HG02938 (cell line): ENCODE data around the gene GPAT3.
A peak's percentile ranks its signal among the peaks of the same experiment; 100 is the strongest.
"Not testable (repeated sequence)": the region's sequence is repeated elsewhere in the genome, so short reads cannot be mapped to it uniquely, and the experiment has no call there.

Experiments used
- ATAC-seq: cut with Tn5 transposase; IDR thresholded peaks from one replicate; pipeline ENCODE4 v1.9.1; 2021; ENCODE audit warnings: mild to moderate bottlenecking, moderate library complexity; ENCODE audit not compliant: unreplicated experiment

GPAT3 gene

GRCh38 chr4:83535520-83536361, at the start of gene GPAT3:
Gene GPAT3 (plus strand): TSS chr4:83536108. CDS start chr4:83536623, 515 bp downstream.
- peak; percentile 73 for ATAC-seq

- ATAC-seq, result no peak
Observed at GRCh38 chr4:83486457-83487129, 49.3 kb upstream of the GPAT3 start.

- no peak for ATAC-seq
Observed at GRCh38 chr4:83489711-83490326, 46.1 kb upstream of the GPAT3 start.

DNA sequence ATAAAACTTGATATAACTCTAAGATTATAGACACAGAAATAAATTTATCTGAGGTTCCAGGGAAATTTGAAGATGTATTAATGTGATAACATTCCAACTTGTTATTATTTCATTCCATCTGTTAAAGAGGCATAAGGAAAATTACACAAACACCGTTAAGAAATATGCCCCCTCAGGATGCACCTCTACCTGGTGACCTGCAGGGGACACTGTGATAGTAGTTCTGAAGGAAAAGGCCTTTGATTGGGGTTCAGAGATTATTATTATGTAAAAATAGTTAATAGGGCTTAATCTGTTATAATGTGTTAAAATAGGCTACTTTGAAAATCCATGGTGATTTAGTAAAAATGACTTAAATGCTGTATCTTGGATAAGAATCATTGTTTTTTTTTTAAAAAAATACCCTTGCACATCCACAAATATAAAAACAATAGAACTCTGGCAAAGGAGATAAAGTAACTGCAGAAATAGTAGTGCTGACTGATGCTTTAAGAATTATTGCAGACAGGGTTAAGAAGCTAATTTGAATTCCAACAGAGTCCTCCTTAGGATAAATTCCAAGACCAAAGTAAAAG, 44.9 kb upstream of the GPAT3 start:
- peak; percentile 67 for ATAC-seq

GRCh38 chr4:83496085-83496917, 39.6 kb upstream of the GPAT3 start:
- ATAC-seq, result not testable (repeated sequence)

GRCh38 chr4:83498187-83498586, 37.7 kb upstream of the GPAT3 start:
- no peak for ATAC-seq

DNA sequence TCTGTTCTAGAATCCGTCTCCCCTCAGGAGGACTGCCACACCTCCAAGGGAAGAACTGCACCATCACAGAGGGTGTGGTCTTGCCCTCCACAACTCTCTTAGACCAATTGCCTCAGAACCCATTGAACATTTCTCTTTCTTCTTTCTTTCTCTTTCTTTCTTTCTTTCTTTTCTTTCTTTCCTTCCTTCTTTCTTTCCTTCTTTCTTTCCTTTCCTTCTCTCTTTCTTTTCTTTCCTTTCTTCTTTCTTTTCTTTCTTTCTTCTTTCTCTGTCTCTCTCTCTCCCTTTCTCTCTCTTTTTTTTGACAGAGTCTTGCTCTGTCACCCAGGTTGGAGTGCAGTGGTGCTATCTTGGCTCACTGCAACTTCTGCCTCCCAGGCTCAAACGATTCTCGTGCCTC, 34.2 kb upstream of the GPAT3 start:
- not testable (repeated sequence) for ATAC-seq

GRCh38 chr4:83503974-83504373, 31.9 kb upstream of the GPAT3 start:
- no peak for ATAC-seq

GRCh38 chr4:83504503-83504902, 31.4 kb upstream of the GPAT3 start:
- no peak for ATAC-seq

DNA sequence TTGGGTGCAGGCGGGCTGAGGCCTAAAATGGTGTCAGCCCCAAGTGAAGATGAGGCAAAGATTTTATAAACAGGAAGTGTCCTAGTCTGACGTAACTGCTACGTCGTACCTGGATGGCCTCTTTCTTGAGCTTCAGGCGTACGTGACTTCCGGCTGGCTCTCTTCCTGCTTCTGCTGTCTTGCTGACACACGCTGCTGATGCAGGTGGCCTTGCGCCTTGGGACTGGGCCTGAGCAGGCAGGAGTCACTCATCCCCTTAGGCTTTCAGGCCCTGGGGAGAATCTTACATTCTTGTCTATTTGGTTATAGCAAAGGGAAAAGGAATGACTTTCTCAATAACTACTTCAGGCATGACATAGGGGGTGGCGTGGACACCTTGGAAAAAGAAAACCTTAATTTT, 30.9 kb upstream of the GPAT3 start:
- no peak for ATAC-seq

DNA sequence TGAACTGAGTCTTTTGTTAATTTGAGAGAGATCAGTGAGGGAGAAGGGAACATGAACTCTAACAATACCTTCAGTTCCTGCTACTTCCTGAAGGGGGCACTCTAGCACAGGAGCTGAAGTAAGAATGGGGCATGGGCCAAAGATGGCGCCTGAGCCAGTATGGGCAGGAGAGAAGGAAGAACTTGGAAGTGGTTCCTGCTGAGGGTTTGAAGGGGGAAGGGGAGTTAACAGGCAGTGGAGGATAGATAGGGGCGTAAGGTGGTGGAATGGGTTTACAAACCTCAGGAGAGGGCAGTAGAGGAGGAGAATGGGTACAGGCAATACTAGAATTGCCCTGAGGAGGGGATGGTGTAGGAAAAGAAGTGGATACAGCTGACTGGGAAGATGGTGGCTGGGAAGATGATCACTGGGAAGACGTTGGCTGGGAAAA, 26.7 kb upstream of the GPAT3 start:
- not testable (repeated sequence) for ATAC-seq

DNA sequence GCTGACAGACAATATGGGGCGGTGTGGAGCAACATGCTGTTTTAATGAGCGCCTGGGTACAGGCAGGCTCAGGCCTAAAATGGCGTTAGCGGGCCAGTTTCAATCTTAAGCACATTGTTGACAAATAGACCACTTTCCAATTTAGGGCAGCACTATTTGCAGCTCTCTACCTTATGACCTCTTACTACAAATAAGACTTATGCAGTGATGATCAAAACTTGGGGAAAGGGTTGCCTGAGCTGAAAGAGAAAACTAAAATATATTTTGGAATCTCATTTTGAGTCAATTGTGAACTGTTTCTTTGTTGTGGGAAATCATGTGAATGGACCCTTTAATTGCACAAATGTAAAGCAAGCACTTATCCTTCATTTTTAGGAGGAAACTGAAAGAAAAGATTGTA, 25.5 kb upstream of the GPAT3 start:
- no peak for ATAC-seq

DNA sequence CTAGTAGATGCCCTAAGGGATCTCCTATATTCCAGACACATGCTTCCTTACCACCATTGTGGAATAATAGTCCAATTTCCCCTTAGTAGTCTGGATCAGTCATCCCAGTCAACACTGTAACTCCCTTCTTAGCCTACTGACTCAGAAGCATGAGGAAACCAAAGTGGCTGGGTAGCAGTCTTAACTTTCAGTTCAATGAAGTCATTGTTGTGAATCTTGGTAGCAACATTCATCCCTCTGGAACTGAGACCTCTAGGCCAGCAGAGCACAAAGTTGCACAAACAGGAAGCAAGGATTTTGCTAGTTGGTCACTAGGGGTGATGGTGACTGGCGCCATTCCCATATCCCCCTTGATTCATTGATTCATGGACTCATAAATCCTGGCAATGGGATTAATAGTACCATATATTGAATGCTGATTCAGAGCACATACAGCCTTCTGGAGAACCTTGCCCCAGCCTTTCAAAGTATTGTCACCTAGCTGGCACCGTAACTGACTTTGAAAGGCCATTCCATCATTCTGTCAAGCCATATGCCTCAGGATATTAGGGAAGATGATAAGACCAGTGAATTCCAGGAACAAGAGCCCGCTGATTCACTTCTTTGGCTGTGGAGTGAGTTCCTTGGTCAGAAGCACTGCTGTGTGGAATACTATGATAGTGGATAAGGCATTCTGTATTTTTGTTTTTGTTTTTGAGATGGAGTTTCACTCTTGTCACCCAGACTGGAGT, 19.7 kb upstream of the GPAT3 start:
- ATAC-seq, result no peak

- ATAC-seq, result no peak
Observed at GRCh38 chr4:83522239-83522638, 13.7 kb upstream of the GPAT3 start.

GRCh38 chr4:83527671-83528070, 8.2 kb upstream of the GPAT3 start:
- no peak for ATAC-seq

- no peak for ATAC-seq
Observed at GRCh38 chr4:83536362-83537272, 709 bp downstream of the GPAT3 start.

- no peak for ATAC-seq
Observed at GRCh38 chr4:83542225-83542624, 6.3 kb downstream of the GPAT3 start.

DNA sequence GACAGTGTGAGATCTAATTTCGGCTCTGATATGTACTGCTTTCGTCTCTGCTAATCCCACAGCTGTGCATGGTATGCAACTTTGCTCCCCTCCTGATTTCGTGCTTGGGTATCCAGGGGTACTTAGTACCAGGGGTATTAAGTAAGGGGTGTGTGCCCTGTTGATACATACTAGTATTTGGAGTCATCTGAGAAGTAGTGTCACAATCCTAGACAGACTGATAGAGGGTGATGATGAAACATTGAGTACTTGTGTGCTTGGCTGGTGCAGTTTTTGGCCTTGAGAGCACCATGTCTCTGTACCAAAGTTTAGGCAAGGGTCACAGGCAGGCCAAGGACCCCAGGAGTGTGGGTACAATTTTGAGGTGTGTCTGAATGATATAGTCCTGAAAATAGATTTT, 10.9 kb downstream of the GPAT3 start:
- ATAC-seq, result no peak
